ENCODE measurements around the gene XPNPEP2.

The XPNPEP2 gene

GRCh38 chrX:129760981-129761380 lies 22.2 kb downstream of the XPNPEP2 start:
- Histone ChIP-seq H3K4me3 (replicated peaks; ENCODE audit: low read depth, low read length) (no peak overlapping the region), H3K36me3 (ENCODE audit: control insufficient read depth, insufficient read depth, low read length) (no peaks in the 10 kb centered on the region), H3K27me3 (replicated peaks; ENCODE audit: control insufficient read depth, insufficient read depth, low read length) (no peaks in the 10 kb centered on the region; the same call in 1 of the 2 replicates)
- TF ChIP-seq, protein P1, sequence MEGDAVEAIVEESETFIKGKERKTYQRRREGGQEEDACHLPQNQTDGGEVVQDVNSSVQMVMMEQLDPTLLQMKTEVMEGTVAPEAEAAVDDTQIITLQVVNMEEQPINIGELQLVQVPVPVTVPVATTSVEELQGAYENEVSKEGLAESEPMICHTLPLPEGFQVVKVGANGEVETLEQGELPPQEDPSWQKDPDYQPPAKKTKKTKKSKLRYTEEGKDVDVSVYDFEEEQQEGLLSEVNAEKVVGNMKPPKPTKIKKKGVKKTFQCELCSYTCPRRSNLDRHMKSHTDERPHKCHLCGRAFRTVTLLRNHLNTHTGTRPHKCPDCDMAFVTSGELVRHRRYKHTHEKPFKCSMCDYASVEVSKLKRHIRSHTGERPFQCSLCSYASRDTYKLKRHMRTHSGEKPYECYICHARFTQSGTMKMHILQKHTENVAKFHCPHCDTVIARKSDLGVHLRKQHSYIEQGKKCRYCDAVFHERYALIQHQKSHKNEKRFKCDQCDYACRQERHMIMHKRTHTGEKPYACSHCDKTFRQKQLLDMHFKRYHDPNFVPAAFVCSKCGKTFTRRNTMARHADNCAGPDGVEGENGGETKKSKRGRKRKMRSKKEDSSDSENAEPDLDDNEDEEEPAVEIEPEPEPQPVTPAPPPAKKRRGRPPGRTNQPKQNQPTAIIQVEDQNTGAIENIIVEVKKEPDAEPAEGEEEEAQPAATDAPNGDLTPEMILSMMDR (IDR thresholded peaks at IDR 0.05; ENCODE audit: insufficient read depth, low read length, poor library complexity, severe bottlenecking) = no peak
- no peak for DNase-seq (ENCODE audit: extremely low read depth, insufficient read length)

DNA sequence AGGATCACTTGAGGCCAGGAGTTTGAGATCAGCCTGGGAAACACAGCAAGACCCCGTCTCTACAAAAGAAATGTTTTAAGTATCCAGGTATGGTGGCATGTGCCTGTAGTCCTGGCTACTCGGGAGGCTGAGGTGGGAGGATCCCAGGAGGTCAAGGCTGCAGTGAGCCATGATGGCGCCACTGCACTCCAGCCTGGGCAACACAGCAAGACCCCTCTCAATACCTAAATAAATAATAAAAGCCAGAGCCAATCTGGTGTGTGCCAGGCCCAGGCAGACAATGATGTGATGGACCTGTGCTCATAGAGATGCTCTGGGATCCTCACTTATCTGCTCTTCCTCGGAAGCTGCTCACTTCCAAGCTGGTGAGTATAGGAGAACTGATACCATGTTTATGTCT lies 22.8 kb downstream of the XPNPEP2 start:
- TF ChIP-seq, protein P1 (IDR thresholded peaks at IDR 0.05; ENCODE audit: insufficient read depth, low read length, poor library complexity, severe bottlenecking) = no peak
- no peak overlapping the region for H3K4me3 ChIP-seq (replicated peaks; ENCODE audit: low read depth, low read length)
- H3K27me3 ChIP-seq (replicated peaks; ENCODE audit: control insufficient read depth, insufficient read depth, low read length) = no peaks in the 10 kb centered on the region
- H3K36me3 ChIP-seq (ENCODE audit: control insufficient read depth, insufficient read depth, low read length) = no peaks in the 10 kb centered on the region
- DNase-seq (ENCODE audit: extremely low read depth, insufficient read length) = no peak

GRCh38 chrX:129762448-129762847 lies 23.7 kb downstream of the XPNPEP2 start:
- Histone ChIP-seq H3K36me3 (ENCODE audit: control insufficient read depth, insufficient read depth, low read length) (no peaks in the 10 kb centered on the region), H3K4me3 (replicated peaks; ENCODE audit: low read depth, low read length) (no peak overlapping the region), H3K27me3 (replicated peaks; ENCODE audit: control insufficient read depth, insufficient read depth, low read length) (no peaks in the 10 kb centered on the region; the same call in 1 of the 2 replicates)
- no peak for DNase-seq (ENCODE audit: extremely low read depth, insufficient read length)
- TF ChIP-seq, protein P1 (IDR thresholded peaks at IDR 0.05; ENCODE audit: insufficient read depth, low read length, poor library complexity, severe bottlenecking) = no peak

GRCh38 chrX:129763666-129764065 lies 24.9 kb downstream of the XPNPEP2 start:
- H3K4me3 ChIP-seq (replicated peaks; ENCODE audit: low read depth, low read length) = no peak overlapping the region
- no peaks in the 10 kb centered on the region for H3K36me3 ChIP-seq (ENCODE audit: control insufficient read depth, insufficient read depth, low read length)
- no peaks in the 10 kb centered on the region; the same call in 1 of the 2 replicates for H3K27me3 ChIP-seq (replicated peaks; ENCODE audit: control insufficient read depth, insufficient read depth, low read length)
- no peak for DNase-seq (ENCODE audit: extremely low read depth, insufficient read length)
- TF ChIP-seq, protein P1 (IDR thresholded peaks at IDR 0.05; ENCODE audit: insufficient read depth, low read length, poor library complexity, severe bottlenecking) = no peak

GRCh38 chrX:129768186-129768585 lies 29.4 kb downstream of the XPNPEP2 start:
- H3K4me3 ChIP-seq (replicated peaks; ENCODE audit: low read depth, low read length) = no peak overlapping the region
- no peak for DNase-seq (ENCODE audit: extremely low read depth, insufficient read length)
- TF ChIP-seq, protein P1 (IDR thresholded peaks at IDR 0.05; ENCODE audit: insufficient read depth, low read length, poor library complexity, severe bottlenecking) = no peak
- H3K36me3 ChIP-seq (ENCODE audit: control insufficient read depth, insufficient read depth, low read length) = no peaks in the 10 kb centered on the region
- no peaks in the 10 kb centered on the region; the same call in 1 of the 2 replicates for H3K27me3 ChIP-seq (replicated peaks; ENCODE audit: control insufficient read depth, insufficient read depth, low read length)
